GM12864 (cell line): ENCODE data around the gene RGS16.
A peak's percentile ranks its signal among the peaks of the same experiment; 100 is the strongest.

Experiments
- DNase-seq: peaks from one replicate; pipeline ENCODE4 v3.0.0-alpha.2; 2011; ENCODE audit warnings: low read depth
- H3K4me3 ChIP-seq: 2 replicates; pipeline ENCODE4 v1.5.1; 2011; ENCODE audit warnings: mild to moderate bottlenecking, low read depth, low read length, control low read depth
- CTCF ChIP-seq: IDR thresholded peaks from 2 replicates; pipeline ENCODE4 v1.5.1; 2011; ENCODE audit warnings: low read depth, mild to moderate bottlenecking, moderate library complexity, low read length, control low read depth, inconsistent platforms; ENCODE audit errors: missing control alignments

RGS16 gene

GRCh38 chr1:182598296-182598695 lies 5.9 kb downstream of the RGS16 start:
- DNase-seq = no peak
- TF ChIP-seq CTCF = no peak

GRCh38 chr1:182596934-182597333 lies 7.3 kb downstream of the RGS16 start:
- no peak for TF ChIP-seq CTCF
- DNase-seq = no peak
- no peak overlapping the region for H3K4me3 ChIP-seq

More at GRCh38 chr1:182598296-182598695, 5.9 kb downstream of the RGS16 start:
- no peak overlapping the region for H3K4me3 ChIP-seq

GRCh38 chr1:182595641-182596240 lies 8.4 kb downstream of the RGS16 start:
- peak; percentile 91 for TF ChIP-seq CTCF

GRCh38 chr1:182589931-182590330 lies 14.3 kb downstream of the RGS16 start:
- DNase-seq = no peak
- no peak for TF ChIP-seq CTCF
- no peak overlapping the region for H3K4me3 ChIP-seq

More at GRCh38 chr1:182595641-182596240, 8.4 kb downstream of the RGS16 start:
- no peak for DNase-seq
- H3K4me3 ChIP-seq = no peak overlapping the region

- TF ChIP-seq CTCF = no peak
- no peak for DNase-seq
- no peak overlapping the region; the same call in 1 of the 2 replicates for H3K4me3 ChIP-seq
These were observed 14.7 kb downstream of the RGS16 start for GRCh38 chr1:182589520-182589919.

- TF ChIP-seq CTCF = no peak
- H3K4me3 ChIP-seq = peak within 1 kb of the TSS; percentile 60
- DNase-seq = peak; percentile 46
These were observed 15.4 kb downstream of the RGS16 start, which contains the start of gene RNASEL for GRCh38 chr1:182588500-182589396. RNASEL (minus strand) TSS chr1:182589256; CDS start chr1:182586806, 2,450 bp downstream.
